ENCODE results near the gene RXFP2.

- no peak for TF ChIP-seq CTCF (conservative IDR thresholded peaks at IDR 0.05; ENCODE audit: low read length)
- TF ChIP-seq EZH2phosphoT487 (IDR thresholded peaks at IDR 0.05; ENCODE audit: borderline replicate concordance) = no peak
These were observed 21.7 kb upstream of the RXFP2 start for GRCh38 chr13:31717583-31717982.

All from Loucy (cell line).